T-helper 9 cell (primary cell): Measurements from ENCODE around the gene DMBX1.

Experiments
- DNase-seq: peaks from one replicate; pipeline ENCODE4 v3.0.0-alpha.2; 2020

Gene DMBX1

DNA sequence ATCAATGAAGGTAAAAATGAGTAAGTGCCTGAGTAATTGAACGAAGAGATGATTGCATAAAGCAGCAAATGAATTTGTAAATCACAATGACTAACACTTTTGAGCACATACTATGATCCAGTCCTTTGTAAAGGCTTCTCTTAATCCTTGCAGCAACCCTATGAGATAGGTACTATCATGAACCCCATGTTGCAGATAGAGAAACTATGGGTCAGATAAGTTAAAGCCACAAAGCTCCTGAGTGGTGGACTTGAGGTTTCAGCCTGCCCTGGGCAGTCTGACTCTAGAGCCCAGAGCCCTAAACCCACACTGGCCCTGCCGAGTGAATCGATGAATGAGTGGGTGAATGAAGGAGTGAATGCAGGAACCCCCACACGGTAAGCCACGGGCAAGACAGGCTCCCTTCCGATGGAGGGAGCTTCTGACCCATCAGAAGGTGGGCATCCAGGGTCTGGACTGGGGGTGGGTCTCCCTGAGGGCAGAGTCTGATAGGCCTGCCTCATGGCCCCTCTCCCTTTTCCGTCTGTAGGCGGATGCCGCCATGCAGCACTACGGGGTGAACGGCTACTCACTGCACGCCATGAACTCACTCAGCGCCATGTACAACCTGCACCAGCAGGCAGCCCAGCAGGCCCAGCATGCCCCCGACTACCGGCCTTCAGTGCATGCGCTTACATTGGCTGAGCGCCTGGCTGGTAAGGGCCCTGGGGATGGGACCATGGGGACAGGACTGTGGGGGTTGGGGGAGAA is 17.0 kb downstream of the DMBX1 start:
- no peak for DNase-seq

DNA sequence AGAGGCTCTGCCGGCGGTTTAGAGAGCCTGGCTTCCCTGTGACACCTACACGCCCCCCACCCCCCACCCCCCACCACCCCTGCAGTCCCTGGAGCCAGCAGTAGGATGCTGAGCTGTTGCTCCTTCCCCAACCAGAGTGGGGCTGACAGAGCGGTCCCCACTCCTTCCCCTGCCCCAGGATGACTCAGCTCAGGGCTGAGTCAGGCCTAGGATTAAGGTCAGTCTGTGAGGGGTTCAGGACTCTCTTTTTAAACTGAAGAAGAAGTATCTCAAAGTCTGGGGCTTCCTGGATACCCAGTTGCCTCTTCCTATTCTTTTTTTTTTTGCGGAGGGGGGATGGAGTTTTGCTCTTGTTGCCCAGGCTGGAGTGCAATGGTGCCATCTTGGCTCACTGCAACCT is 19.1 kb downstream of the DMBX1 start:
- DNase-seq: no peak

DNA sequence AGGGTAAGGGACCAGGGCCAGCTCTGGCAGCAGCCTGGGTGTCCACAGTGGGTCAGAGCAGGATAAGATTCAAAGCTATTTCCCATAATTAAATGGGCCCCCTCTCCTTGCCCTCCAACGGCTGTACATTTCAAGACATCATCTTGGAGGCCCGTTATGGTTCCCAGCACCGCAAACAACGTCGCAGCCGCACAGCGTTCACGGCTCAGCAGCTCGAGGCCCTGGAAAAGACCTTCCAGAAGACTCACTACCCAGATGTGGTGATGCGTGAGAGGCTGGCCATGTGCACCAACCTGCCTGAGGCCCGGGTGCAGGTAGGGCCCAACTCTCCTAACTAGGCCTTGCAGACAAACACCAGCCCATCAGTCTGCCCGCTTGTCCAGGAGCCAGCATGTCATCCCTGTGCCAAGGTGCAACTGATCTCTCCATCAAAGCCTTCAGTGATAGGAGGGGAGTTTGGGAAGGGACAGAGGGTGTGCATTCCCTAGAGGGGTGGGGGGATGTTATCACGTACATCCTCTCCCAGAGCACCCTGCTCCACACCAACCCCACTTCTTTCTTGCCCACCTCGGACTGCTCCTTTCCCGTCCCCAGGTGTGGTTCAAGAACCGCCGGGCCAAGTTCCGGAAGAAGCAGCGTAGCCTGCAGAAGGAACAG is 20.8 kb downstream of the DMBX1 start:
- no peak for DNase-seq

DNA sequence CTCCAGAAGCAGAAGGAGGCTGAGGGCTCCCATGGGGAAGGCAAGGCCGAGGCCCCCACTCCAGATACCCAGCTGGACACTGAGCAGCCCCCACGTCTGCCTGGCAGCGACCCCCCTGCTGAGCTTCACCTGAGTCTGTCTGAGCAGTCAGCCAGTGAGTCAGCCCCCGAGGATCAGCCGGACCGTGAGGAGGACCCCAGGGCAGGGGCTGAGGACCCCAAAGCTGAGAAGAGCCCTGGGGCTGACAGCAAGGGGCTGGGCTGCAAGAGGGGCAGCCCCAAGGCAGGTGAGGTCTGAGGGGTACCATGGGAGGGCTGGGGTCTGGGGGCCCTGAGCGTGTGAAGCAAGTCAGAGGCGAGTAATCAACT is 21.3 kb downstream of the DMBX1 start:
- no peak for DNase-seq

DNA sequence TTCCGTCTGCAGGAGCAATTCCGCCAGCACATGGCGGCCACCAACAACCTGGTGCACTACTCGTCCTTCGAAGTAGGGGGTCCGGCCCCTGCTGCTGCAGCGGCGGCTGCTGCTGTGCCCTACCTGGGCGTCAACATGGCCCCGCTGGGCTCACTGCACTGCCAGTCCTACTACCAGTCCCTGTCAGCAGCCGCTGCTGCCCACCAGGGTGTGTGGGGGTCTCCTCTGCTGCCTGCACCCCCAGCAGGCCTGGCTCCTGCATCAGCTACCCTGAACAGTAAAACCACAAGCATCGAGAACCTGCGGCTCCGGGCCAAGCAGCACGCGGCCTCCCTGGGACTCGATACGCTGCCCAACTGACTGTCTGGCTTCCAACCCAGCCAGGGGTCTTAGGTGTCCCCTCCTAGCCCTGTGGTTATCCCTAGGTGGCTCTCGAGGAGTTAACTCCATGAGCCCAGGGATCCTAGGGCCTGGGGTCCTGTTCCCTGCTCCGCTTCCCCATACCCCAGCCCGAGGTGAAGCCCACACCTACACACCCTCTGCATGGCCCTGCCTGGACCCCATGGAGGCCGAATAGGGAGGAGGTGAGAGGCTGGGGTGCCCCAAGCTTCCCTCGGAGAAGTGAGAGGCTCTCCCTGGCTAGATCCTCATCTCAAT is 22.6 kb downstream of the DMBX1 start:
- DNase-seq: no peak

DNA sequence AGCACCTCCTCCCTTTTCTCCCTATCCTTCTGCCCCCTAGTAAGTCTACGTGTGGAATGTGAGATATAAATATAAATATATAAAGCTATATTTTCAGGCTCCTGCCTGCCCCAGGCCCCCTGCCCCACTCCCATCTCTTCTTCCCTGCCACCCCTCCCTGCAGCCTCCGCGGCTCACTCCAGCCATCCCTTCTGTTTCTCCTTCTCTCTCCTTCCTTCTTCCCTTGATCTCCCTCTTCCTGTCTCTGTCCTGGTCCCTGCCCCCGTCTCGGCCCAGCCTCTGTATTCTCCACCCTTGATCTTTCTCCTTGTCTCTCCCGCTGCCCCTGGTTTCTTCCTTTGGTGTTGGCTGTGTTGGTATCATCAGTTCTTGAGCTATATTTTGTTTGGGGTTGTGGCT is 23.2 kb downstream of the DMBX1 start:
- no peak for DNase-seq

DNA sequence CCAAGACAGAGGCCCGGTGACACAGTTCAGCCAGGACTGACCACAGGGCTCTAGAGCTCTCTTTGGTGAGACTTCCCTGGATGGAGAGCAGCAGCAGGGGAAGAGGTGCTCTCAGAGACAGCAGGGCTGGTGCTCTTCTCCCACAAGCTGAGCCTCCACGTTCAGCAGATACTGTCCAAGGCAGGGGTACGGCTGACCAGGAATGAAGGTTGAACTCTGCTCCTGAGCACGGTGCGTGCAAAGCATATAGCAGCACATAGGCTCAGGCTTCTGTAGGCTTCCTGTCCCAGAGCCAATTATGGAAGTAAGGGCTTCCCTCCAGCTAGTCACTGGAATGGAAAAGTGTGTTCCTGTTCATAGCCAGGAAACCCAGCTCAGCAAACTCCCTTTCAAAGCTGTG is 23.9 kb downstream of the DMBX1 start:
- DNase-seq: no peak

DNA sequence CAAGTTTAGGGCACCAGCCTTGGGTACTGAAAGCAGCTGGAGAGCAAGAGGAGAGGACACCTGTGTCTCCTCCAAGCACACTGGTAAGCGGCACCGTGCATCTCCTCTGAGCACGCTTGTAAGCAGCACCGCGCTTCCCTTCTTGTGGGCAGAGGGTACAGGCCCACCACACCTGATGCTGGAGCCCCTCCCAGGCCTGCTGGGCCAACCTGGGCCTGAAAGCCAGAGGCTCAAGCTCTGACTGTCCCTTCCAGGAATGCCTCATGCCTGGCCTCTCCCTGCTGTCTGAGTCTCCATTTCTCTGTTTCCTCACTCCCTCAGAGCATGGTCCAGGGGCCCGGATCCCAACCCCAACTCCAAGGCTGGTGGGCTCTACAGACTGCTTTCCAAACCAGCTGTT is 25.9 kb downstream of the DMBX1 start:
- no peak for DNase-seq

DNA sequence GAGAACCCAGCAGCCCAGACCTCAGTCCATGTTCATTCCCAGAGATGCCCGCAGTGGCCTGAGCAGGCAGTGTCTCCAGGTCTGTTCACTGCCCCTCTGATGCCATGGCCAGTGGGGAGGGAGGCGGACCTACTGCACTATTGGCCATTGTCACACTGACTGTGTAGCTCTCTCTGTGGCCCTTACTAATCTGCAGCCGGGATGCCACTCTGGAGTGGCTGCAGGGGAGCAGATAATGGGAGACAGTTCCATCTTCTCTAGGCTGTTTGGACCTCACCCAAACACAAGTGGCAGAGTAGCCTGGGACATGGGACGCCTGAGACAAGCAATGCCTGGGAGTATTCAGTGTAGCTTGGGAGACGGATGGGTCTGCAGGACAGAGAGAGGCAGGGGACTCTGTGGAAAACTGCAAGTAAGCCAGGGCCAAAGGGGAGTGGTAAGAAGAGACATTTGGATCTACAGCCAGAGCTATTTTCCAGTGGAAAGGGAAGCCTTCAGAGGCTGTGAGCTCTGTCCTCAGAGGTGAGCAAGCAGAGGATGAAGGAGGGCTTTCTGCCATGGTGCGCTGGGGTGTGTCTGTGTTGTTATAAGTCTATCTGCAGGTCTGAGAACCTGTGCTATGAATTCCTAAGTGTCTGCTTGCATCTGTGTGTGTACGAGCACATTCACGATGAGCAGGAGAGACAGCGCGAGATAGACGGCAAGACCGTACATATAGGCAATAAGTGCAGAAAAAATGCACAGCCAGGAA is 26.7 kb downstream of the DMBX1 start:
- no peak for DNase-seq

DNA sequence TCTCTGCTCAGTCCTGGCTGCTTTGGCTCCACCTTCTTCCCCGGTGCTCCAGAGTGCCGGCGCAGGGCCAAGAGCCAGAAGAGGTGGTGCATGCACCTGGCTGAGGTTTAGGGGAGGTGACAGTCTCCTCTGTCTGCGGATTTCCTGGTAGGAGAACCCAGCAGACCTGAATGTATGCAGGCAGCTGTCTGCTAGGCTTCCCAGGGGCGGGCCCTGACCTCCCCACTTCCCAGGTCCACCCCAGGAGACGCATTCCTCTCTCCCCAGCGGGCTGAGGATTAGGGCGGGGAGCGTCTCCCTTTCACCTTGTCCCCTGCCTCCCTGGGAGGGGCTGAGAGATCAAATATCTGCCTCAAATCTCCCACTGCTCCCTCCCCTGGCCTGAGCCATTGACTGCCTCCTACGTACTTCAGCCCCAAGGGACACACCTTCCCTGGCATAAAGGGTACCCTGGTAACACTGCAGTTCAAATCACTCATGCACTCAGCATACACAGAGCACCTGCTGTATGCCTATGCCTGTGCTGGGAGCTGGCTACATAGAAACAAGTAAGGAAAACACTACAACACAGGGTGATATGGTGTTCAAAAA is 27.5 kb downstream of the DMBX1 start:
- no peak for DNase-seq

DNA sequence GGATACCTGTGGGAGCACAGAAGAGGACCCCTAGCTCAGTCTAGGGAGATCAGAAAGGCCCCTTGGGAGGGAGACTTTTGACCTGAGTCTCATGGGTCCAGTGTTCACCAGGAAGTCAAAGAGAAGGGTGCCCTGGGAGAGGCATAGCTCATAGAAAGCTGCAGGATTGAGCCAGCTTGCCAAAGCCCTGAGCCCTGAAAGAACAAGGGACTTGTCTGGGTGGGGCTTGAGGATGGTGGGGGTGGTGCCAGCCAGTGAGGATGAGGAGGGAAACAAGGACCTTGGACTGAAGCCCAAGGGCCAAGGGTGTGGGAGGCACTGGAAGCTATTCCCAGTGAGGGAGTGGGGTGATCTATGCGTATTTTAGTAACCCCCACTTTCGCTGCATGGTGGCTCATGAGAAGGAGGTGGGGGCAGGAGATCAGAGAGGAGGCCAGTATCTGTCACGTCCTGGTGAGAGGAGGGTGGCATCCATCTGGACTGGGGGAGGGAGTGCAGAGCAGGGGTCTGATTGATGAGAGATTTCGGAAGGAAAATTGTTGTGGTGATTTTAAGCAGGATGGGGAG is 28.4 kb downstream of the DMBX1 start:
- DNase-seq: no peak

DNA sequence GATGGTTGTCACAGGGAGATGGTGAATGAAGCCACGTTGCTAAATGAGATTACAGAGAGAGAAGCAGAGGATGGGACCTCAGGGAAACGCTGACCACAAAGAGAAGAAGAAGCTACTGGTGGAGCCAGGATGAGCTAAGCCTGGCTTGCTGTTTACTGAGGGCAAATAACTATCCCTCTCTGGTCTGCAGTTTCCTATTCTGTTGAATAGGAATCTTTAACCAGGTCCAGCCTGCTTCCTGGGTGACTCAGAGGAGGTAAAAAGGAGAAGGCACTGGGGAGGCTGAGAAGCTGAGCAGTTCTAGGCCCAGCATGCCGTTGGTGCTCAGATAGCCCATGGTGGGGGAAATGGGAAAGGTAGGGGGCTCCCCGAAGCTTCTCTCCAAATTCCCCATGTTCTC is 29.6 kb downstream of the DMBX1 start:
- no peak for DNase-seq

DNA sequence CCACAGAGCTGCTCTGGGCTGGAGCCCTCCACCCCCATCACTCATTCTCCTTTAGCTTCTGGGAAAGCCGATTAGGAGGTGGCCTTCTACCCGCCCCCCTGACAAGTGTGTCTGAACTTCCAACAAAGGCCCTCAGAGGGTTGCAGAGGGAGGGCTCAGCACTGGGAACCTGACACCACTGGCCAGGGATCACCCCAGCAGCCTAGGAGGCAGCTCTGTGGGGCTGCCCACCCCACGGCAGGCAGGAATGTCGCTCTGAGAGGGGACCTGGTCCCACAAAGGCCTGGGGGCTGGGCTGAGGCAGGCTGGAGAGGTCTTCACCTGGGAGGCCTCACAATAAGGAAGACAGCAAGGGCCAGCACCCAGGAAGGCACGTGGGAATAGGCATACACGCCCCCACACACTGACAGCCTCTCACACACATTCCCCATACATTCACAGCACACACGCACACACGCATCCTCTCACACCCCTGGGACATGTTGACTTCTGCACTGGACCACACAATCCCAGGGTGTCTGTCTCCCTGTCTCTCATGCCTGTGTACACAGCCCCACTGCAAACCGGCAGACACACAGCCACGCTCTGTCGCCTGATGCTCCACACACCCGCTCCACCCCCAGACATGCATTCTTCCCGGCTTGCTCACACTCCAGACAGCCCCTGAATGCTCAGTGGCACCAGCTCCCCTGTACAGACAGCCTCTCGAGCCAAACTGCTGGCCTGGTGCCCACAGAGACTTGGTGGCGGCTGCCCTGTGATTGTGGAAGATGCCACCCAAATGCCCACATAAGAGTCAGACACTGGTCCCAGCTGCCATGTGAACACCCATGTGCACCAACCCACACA is 30.7 kb downstream of the DMBX1 start:
- DNase-seq: no peak

DNA sequence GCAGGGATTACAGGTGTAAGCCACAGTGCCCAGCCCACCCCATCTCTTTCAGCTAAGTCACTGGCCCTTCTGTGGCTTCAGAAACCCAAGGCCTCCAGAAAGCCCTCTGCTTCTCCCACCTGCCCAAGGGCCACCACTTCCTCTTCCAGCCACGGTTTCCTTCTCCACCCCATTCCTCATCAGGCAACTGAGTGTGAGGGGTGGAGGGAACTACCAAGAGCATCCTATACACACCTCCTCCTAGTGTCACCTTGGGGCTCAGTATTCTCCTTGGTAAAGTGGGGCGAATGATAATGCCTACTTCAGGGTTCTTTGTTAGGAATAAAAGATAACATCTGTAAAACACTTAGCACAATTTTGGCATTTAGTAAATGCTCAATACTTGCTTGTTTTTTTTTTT is 31.8 kb downstream of the DMBX1 start:
- DNase-seq: no peak

DNA sequence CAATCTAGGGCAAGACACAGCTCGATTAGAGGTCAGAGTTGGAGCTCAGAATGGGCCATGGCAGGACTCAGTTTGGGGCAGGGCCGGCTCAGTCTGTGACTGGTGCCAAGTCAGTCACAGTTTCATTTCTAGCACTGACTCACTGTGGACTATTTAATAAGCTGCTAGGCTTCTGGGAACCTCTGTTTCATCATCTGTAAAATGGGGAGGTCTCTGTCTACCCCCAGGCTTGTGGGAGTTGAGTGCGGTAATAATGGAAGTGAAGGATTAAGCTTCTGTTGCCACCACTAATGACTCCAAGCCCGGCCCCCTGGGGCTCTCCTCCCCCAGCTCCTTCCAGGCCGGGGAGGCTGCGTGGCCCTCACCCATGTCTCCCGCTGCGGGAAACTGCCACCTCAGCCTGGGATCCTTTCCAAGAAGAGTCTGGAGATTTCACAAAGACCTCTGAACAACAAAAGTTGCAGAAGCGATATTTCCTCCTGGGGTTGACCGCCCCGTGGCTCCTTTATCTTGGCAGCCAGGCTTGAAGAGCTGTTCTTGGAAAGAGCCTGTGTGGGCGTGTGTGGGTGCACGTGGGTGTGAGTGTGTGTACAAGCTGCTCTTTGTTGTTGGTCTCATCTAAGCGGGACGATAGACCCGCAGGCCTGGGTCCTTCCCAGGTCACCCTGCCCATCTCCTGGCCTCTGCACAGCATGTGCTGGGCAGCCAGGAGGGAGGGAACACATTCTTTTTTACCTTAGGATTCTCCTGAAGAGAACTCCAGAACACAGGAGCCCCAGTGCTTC is 32.7 kb downstream of the DMBX1 start:
- no peak for DNase-seq

DNA sequence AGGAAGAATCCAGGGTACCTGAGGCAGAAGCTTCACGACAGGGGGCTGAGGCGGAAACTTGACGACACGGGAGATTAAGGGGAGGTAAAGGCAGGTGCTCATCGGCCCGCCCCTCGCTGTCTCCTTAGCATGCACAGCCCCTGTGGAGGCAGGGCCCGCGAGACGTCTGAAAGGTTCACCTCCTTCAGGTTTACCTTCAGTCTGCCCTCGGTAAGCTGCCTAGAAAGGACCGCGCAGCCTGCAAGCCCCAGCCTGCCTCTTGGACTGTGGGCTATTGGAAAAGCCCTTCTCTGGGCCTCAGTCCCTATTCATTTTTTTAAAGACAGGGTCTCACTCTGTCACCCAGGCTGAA is 33.3 kb downstream of the DMBX1 start:
- DNase-seq: no peak

DNA sequence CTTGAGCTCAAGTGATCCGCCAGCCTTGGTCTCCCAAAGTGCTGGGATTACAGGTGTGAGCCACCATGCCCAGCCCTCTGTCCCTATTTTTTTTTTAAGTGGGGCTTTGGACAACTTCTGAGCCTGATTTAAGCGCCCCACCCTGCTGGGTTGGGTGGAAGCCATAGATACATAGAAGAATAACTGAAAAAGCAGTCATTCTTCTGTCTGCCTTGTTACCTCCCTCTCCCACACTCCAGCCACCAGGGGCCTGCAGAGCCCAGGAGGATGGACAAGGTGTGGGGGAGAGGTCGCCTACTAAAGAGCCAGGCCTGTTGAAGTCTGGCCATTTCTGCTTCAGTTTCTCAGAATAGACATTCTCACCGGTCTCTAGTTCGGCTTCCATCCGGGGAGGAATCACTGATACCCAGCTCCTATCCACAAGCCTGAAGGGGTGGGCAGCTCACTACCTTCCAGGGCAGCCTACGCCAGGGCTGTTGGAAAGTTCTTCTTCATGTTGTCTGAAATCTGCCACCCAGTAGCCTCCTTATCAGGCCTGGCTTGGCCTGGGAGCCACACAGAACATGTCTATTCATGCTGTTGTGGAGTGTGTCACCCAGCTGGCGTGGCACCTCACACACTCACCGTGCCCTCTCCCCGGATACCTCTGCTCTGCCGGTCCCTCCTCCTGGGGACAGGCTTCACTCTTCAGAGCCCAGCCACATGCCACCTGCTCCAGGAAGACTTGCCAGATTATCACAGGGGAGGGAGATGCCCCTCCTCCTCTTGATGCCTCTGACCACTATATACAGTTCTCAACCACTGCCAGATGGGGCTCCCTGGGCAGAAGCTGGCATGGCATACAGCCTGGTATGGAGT is 34.1 kb downstream of the DMBX1 start:
- no peak for DNase-seq

DNA sequence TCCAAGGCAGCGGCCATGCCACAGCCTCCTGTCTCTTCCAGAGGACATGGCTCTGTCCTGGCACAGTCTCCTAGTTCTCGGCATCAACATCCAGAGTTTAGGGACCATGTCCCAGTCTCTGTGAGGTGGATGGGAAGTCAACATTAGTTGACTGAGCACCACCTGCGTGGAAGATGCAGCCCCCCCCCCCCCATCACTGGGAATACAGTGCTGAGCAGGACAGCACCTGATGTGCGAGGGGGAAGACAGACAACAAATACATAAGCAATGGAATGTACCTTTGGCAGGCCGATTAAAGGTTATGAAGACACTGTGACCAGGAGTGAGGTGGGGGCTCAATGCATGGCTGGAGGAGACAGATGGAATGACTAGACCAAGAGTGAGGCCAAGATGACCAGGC is 35.2 kb downstream of the DMBX1 start:
- DNase-seq: no peak

DNA sequence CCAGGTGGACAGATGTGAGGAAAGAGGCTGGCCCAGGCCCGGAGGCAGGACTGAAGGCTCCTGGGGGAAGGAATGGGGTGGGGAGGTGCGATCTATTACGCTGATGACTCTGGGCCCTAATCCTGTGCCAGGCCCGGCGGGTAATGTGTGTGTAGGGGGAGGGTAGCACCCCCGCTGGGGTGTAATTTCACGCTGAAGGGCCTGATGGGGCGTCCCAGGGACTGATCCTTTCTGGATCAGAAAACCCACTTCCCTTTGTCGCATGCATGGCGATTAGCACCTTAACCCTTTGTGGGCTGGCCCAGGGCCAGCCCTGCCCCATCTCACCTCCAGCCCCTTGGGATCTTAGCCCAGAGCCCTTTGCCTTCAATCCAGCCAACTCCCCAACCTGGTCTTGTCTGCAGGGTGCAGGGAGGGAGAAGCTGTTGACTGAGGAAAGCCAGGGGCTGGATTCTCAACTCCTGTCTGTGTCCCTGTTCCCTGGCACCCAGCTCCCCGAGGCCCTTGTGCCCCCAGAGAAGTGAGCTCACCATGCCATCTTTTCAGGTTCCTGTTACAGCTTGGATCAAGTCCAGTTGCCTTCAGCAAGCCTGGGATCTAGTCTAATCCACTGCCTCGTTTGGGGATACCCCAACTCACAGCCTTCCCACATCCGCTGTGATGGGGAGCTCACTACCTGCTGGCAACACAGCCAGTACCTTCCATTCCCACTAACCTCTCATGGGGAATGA is 35.8 kb downstream of the DMBX1 start:
- DNase-seq: no peak
